PC-3 (cell line): ENCODE results near the gene FNDC5. TPM values are rescaled to one million over a fixed set of nuclear protein-coding genes. Genes with fewer than 3 reads are reported as not detected.

Experiments used
- ATAC-seq: fragments of 200-7000 bp; cut with Tn5 transposase; 2 replicates; pipeline ENCODE4 v1.9.1; 2020; ENCODE audit warnings: mild to moderate bottlenecking, moderate library complexity
- BruUV-seq: library from RNA; stranded (reverse); fragments of 400-500 nt; replicated peaks from 2 replicates; lab custom pipeline; 2021; lab: Mats Ljungman, UMichigan
- CTCF ChIA-PET: fragments of 300-600 bp; sonication (Branson Sonifier 250); formaldehyde crosslinking; loops from one replicate; lab custom pipeline; 2022; ENCODE audit warnings: antibody characterized with exemption; lab: Charles Lee
- POLR2A ChIA-PET: fragments of 300-600 bp; sonication (Branson Sonifier 250); formaldehyde crosslinking; loops from one replicate; lab custom pipeline; 2022; ENCODE audit warnings: antibody characterized with exemption; ENCODE audit not compliant: unreplicated experiment; lab: Charles Lee
- DNase-seq: peaks from one replicate; pipeline ENCODE4 v3.0.0-alpha.2; 2015
- H2AFZ ChIP-seq: fragments of 300-600 bp; sonication (generic); 2 replicates; pipeline ENCODE4 v1.6.0; 2016; ENCODE audit warnings: antibody characterized with exemption, low read length
- H3F3A ChIP-seq: fragments of 300-600 bp; sonication (generic); one replicate; pipeline ENCODE4 v1.6.0; 2017; ENCODE audit warnings: antibody characterized with exemption, low read length, control low read depth, mild to moderate bottlenecking; ENCODE audit not compliant: unreplicated experiment
- H3K27ac ChIP-seq: fragments of 300-600 bp; sonication (generic); 2 replicates; pipeline ENCODE4 v1.5.1; 2016; ENCODE audit warnings: mild to moderate bottlenecking, low read length
- H3K27me3 ChIP-seq: fragments of 300-600 bp; sonication (generic); 2 replicates; pipeline ENCODE4 v1.6.1; 2016; ENCODE audit warnings: low read length, mixed read lengths
- H3K36me3 ChIP-seq: fragments of 300-600 bp; sonication (generic); 2 replicates; pipeline ENCODE4 v1.6.1; 2016; ENCODE audit warnings: low read depth, mixed run types, low read length, mixed read lengths
- H3K4me1 ChIP-seq: fragments of 300-600 bp; sonication (generic); 2 replicates; pipeline ENCODE4 v1.5.1; 2016; ENCODE audit warnings: low read length; ENCODE audit not compliant: insufficient read depth
- H3K4me2 ChIP-seq: fragments of 300-600 bp; sonication (generic); 2 replicates; pipeline ENCODE4 v1.6.0; 2016; ENCODE audit warnings: low read length
- H3K4me3 ChIP-seq: fragments of 300-600 bp; sonication (generic); 2 replicates; pipeline ENCODE4 v1.5.1; 2016; ENCODE audit warnings: mild to moderate bottlenecking, low read length, mixed read lengths
- H3K79me2 ChIP-seq: fragments of 300-600 bp; sonication (generic); 2 replicates; pipeline ENCODE4 v1.6.1; 2017; ENCODE audit warnings: low read length, mixed read lengths
- H3K9ac ChIP-seq: fragments of 300-600 bp; sonication (generic); 2 replicates; pipeline ENCODE4 v1.6.0; 2016; ENCODE audit warnings: mild to moderate bottlenecking, low read length
- H3K9me2 ChIP-seq: fragments of 300-600 bp; sonication (generic); replicated peaks from 2 replicates; pipeline ENCODE4 v1.6.1; 2016; ENCODE audit warnings: mixed run types, low read length, mixed read lengths
- H3K9me3 ChIP-seq: fragments of 300-600 bp; sonication (generic); 2 replicates; pipeline ENCODE4 v1.6.1; 2016; ENCODE audit warnings: low read length, mixed read lengths
- H4K20me1 ChIP-seq: fragments of 300-600 bp; sonication (generic); 2 replicates; pipeline ENCODE4 v1.6.1; 2016; ENCODE audit warnings: low read length, mixed read lengths
- EZH2 ChIP-seq: fragments of 300-600 bp; sonication (generic); IDR thresholded peaks from one replicate; pipeline ENCODE4 v1.6.1; 2017; ENCODE audit warnings: antibody characterized with exemption, mild to moderate bottlenecking, low read length; ENCODE audit not compliant: unreplicated experiment
- EZH2phosphoT487 ChIP-seq: fragments of 300-600 bp; sonication (generic); IDR thresholded peaks from 2 replicates; pipeline ENCODE4 v1.6.1; 2018; ENCODE audit warnings: mild to moderate bottlenecking, antibody characterized with exemption, low read length, borderline replicate concordance
- intact Hi-C: fragments of 100-400 bp; cut with micrococcal nuclease; formaldehyde crosslinking; loops from 2 replicates; pipeline ENCODE4 v1.9.0; 2023
- total RNA-seq: library from RNA; depleted of rRNA; stranded (reverse); fragments of >200 nt; gene quantifications from 2 replicates; pipeline ENCODE4 v1.2.3, GENCODE V29; 2014
- TF ChIP-seq, protein P1 (sequence below): fragments of 300-600 bp; sonication (generic); conservative IDR thresholded peaks from 2 replicates; pipeline ENCODE4 v1.5.1; 2017; ENCODE audit warnings: antibody characterized with exemption, low read depth, mild to moderate bottlenecking, low read length

FNDC5 gene
- total RNA-seq, 1 experiment from 2014 or later, result 0.22 TPM

DNA sequence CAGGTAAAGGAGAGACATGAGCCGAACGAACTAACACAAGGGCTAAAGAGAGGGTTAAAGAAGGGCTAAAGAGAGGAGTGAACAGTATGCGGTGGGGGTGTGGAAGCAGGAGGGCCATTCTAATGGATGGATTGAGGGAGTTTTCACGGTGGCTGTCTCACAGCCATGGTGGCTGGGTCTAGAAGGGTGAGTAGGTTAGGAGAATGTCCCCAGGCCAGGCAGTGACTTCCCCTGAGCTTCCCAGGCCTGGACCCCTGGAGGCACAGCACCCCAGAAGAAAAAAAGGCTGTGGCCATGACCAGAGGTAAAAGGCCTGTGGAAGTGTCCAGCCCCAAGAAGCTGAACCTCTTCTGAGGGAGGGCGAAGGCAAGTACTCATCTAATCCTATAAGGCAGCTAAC lies 3.6 kb downstream of the FNDC5 start:
- H3K4me3 ChIP-seq, result no peak overlapping the region
- no peak overlapping the region for H3K9ac ChIP-seq
- H3K36me3 ChIP-seq, result no peaks in the 10 kb centered on the region
- no peak overlapping the region for H3K27ac ChIP-seq
- no peaks in the 10 kb centered on the region for H3F3A ChIP-seq
- 0 out of 2 replicates have a peak, but pooled peaks cover 4% of the 10 kb centered on the region for H3K4me1 ChIP-seq
- DNase-seq (no peak), ATAC-seq (no peak)
- no peaks in the 10 kb centered on the region for H3K79me2 ChIP-seq
- TF ChIP-seq EZH2 (no peak), EZH2phosphoT487 (no peak)
- TF ChIP-seq, protein P1, sequence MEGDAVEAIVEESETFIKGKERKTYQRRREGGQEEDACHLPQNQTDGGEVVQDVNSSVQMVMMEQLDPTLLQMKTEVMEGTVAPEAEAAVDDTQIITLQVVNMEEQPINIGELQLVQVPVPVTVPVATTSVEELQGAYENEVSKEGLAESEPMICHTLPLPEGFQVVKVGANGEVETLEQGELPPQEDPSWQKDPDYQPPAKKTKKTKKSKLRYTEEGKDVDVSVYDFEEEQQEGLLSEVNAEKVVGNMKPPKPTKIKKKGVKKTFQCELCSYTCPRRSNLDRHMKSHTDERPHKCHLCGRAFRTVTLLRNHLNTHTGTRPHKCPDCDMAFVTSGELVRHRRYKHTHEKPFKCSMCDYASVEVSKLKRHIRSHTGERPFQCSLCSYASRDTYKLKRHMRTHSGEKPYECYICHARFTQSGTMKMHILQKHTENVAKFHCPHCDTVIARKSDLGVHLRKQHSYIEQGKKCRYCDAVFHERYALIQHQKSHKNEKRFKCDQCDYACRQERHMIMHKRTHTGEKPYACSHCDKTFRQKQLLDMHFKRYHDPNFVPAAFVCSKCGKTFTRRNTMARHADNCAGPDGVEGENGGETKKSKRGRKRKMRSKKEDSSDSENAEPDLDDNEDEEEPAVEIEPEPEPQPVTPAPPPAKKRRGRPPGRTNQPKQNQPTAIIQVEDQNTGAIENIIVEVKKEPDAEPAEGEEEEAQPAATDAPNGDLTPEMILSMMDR, result no peak
- no TSS peak for BruUV-seq
- H3K9me3 ChIP-seq, result no peaks in the 10 kb centered on the region
- ChIA-PET POLR2A (no interaction called here), CTCF (no interaction called here)
- H3K4me2 ChIP-seq, result no peak overlapping the region
- intact Hi-C loops, result no loop called here
- H3K9me2 ChIP-seq, result no peaks in the 10 kb centered on the region
- no peak overlapping the region for H2AFZ ChIP-seq
- H3K27me3 ChIP-seq, result peaks cover 10% of the 10 kb centered on the region; the same call in 1 of the 2 replicates
- no peaks in the 10 kb centered on the region for H4K20me1 ChIP-seq

DNA sequence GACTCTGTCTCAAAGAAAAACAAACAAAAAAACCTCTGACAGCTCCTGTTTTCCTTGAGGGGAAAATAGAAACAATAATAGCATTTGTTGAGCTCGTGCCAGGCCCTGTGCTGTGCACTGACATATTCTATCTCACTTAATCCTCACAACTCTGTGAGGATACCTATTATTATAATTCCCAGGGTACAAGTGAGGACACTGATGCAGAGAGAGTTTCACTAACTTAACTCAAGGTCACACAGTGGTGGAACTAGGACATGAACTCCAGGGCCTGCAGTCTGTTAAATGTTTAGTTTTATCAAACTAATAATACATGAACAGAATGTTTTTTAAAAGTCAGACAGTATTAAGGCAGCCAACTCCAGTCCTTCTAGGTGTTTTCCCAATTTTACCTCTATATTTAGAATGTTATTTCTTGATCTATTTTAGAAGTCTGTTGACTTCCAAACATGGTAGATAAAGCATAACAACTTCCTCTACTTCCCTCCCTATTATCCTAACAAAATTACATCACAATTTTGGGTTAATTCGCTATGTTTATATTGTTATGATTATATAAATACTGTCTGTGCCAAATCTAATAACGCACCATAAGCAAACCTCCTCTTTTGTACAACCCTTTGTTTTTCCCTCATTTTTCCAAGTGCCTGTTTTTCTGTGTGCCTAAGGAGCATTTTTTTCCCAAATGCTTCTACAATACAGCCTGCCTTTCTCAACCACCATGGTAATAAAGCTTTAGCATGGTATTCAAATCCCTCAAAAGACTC lies 4.9 kb downstream of the FNDC5 start:
- intact Hi-C loops, result no loop called here
- TF ChIP-seq EZH2 (no peak), EZH2phosphoT487 (no peak)
- TF ChIP-seq, protein P1, result no peak
- no TSS peak for BruUV-seq
- Histone ChIP-seq H3K4me3 (no peak overlapping the region), H4K20me1 (no peaks in the 10 kb centered on the region), H3K27me3 (peaks cover 5% of the 10 kb centered on the region; the same call in 1 of the 2 replicates), H3K9me3 (no peaks in the 10 kb centered on the region), H3F3A (no peaks in the 10 kb centered on the region), H3K79me2 (no peaks in the 10 kb centered on the region), H3K9ac (no peak overlapping the region), H3K4me1 (no peaks in the 10 kb centered on the region), H3K36me3 (no peaks in the 10 kb centered on the region), H3K9me2 (no peaks in the 10 kb centered on the region), H2AFZ (no peak overlapping the region), H3K27ac (no peak overlapping the region), H3K4me2 (no peak overlapping the region)
- DNase-seq (no peak), ATAC-seq (no peak)
- CTCF ChIA-PET, result no interaction called here
- POLR2A ChIA-PET, result no interaction called here

DNA sequence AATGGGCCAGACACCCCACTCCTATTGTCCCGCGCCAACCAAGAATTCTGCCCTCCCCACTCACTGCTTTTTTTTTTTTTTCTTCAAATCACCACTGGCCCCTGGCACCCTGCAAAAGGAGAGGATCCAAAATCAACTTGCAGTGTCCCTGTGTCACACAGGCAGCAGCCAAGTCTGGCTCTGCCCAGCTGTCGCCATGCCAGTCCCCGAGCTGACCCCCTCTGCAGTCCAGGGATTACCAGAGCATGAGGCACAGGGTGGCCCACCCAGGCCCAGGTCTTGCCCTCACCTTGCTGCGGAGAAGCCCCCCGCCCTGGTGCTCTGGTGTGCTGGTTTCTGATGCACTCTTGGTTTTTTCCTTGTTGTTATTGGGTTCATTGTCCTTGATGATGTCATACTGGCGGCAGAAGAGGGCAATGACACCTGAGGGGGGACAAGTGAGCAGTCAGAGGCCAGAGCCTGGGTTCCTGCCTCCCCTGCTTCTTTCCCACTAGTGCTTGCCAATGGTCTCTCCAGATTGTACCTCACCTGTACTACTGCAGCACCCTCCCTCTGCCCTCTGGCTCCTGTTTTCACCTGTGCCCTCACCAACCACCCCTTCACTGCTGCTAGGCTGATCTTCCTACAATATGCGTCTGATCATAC lies 6.2 kb downstream of the FNDC5 start:
- BruUV-seq, result no TSS peak
- ChIA-PET CTCF (no interaction called here), POLR2A (no interaction called here)
- H3K9me3 ChIP-seq, result no peaks in the 10 kb centered on the region
- H3F3A ChIP-seq, result no peaks in the 10 kb centered on the region
- intact Hi-C loops, result no loop called here
- H3K9ac ChIP-seq, result no peak overlapping the region
- no peak overlapping the region for H3K4me2 ChIP-seq
- H3K4me3 ChIP-seq, result no peak overlapping the region
- DNase-seq (no peak), ATAC-seq (no peak)
- TF ChIP-seq EZH2phosphoT487 (no peak), EZH2 (no peak)
- TF ChIP-seq, protein P1, result no peak
- no peaks in the 10 kb centered on the region for H3K79me2 ChIP-seq
- H3K27me3 ChIP-seq, result no peaks in the 10 kb centered on the region
- H4K20me1 ChIP-seq, result no peaks in the 10 kb centered on the region
- H3K4me1 ChIP-seq, result no peaks in the 10 kb centered on the region
- no peaks in the 10 kb centered on the region for H3K9me2 ChIP-seq
- no peaks in the 10 kb centered on the region for H3K36me3 ChIP-seq
- no peak overlapping the region for H2AFZ ChIP-seq
- H3K27ac ChIP-seq, result no peak overlapping the region
